ENCODE results near the gene FOXP1. TPM values are rescaled to one million over a fixed set of nuclear protein-coding genes. Genes with fewer than 3 reads are reported as not detected.
A peak's percentile ranks its signal among the peaks of the same experiment; 100 is the strongest.

Gene FOXP1
- total and polyA plus RNA-seq, 2 experiments from 2014 or later, result 76.8 to 99.8 TPM

GRCh38 chr3:71089271-71089847, 494.2 kb downstream of the FOXP1 start:
- WGBS (ENCODE audit: low lambda C conversion rate, missing lambda C conversion rate), result 99% methylated on average over 3 of the region's 3 CpGs
- no peaks in the 10 kb centered on the region for H3K9me2 ChIP-seq (replicated peaks; ENCODE audit: insufficient read depth)
- peaks cover 10% of the 10 kb centered on the region for H3K4me1 ChIP-seq (ENCODE audit: insufficient read depth)
- peaks cover 92% of the 10 kb centered on the region for H3K79me2 ChIP-seq
- no peak overlapping the region for H3K4me2 ChIP-seq
- TF ChIP-seq EZH2phosphoT487 (IDR thresholded peaks at IDR 0.05; ENCODE audit: low read depth, severe bottlenecking, unreplicated experiment) (no peak), CTCF (IDR thresholded peaks at IDR 0.05; ENCODE audit: poor library complexity) (no peak), EZH2 (IDR thresholded peaks at IDR 0.05; ENCODE audit: borderline replicate concordance) (no peak)
- no peaks in the 10 kb centered on the region for H3K36me3 ChIP-seq (replicated peaks; ENCODE audit: insufficient read depth, low read depth)
- H2AFZ ChIP-seq, result no peak overlapping the region
- peak overlapping the region; percentile 52 for H3K27ac ChIP-seq
- no peaks in the 10 kb centered on the region for H4K20me1 ChIP-seq (ENCODE audit: insufficient read depth, poor library complexity, severe bottlenecking)
- no peaks in the 10 kb centered on the region for H3K27me3 ChIP-seq
- no peaks in the 10 kb centered on the region for H3K9me3 ChIP-seq (ENCODE audit: low read depth)
- no peak overlapping the region for H3K4me3 ChIP-seq
- DNase-seq (ENCODE audit: low spot score), result no peak

DNA sequence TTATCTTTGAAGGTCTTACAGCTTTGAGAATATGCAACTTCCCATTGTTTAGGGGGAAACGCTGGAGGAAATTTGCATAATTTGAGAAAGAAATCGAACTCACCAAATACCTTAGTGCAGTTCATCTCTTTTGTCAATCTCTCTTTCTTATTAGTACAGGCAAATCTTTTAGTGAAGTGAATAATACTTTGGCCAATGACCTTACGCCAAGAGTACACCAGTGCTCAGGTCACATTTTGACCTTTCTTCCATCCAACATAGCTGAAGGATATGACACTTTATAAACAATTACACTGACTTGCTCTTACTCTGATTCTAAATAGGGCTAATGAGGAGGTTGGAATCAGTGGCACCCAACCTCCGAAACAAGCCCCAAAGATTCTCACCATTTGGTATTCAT, 494.8 kb downstream of the FOXP1 start:
- Histone ChIP-seq H3K9me2 (replicated peaks; ENCODE audit: insufficient read depth) (no peaks in the 10 kb centered on the region), H4K20me1 (ENCODE audit: insufficient read depth, poor library complexity, severe bottlenecking) (no peaks in the 10 kb centered on the region), H3K27ac (peak overlapping the region; percentile 52), H3K27me3 (no peaks in the 10 kb centered on the region), H2AFZ (no peak overlapping the region), H3K9me3 (ENCODE audit: low read depth) (no peaks in the 10 kb centered on the region), H3K4me1 (ENCODE audit: insufficient read depth) (peaks cover 10% of the 10 kb centered on the region), H3K4me2 (no peak overlapping the region), H3K4me3 (no peak overlapping the region), H3K79me2 (peaks cover 94% of the 10 kb centered on the region), H3K36me3 (replicated peaks; ENCODE audit: insufficient read depth, low read depth) (no peaks in the 10 kb centered on the region)
- 88% methylated on average over 4 of the region's 4 CpGs for WGBS (ENCODE audit: low lambda C conversion rate, missing lambda C conversion rate)
- no peak for TF ChIP-seq EZH2 (IDR thresholded peaks at IDR 0.05; ENCODE audit: borderline replicate concordance)
- TF ChIP-seq CTCF (IDR thresholded peaks at IDR 0.05; ENCODE audit: poor library complexity), result no peak
- no peak for TF ChIP-seq EZH2phosphoT487 (IDR thresholded peaks at IDR 0.05; ENCODE audit: low read depth, severe bottlenecking, unreplicated experiment)
- no peak for DNase-seq (ENCODE audit: low spot score)

- H3K27ac ChIP-seq, result peak overlapping the region; percentile 52
Measured at GRCh38 chr3:71088019-71088708, 495.4 kb downstream of the FOXP1 start.

More at GRCh38 chr3:71088019-71088708, 495.4 kb downstream of the FOXP1 start:
- no peaks in the 10 kb centered on the region for H4K20me1 ChIP-seq (ENCODE audit: insufficient read depth, poor library complexity, severe bottlenecking)
- peaks cover 10% of the 10 kb centered on the region for H3K4me1 ChIP-seq (ENCODE audit: insufficient read depth)
- H3K36me3 ChIP-seq (replicated peaks; ENCODE audit: insufficient read depth, low read depth), result no peaks in the 10 kb centered on the region
- no peaks in the 10 kb centered on the region for H3K27me3 ChIP-seq
- peaks cover 94% of the 10 kb centered on the region for H3K79me2 ChIP-seq
- H3K4me3 ChIP-seq, result no peak overlapping the region
- H3K9me3 ChIP-seq (ENCODE audit: low read depth), result no peaks in the 10 kb centered on the region
- no peak overlapping the region for H2AFZ ChIP-seq
- no peak for TF ChIP-seq EZH2phosphoT487 (IDR thresholded peaks at IDR 0.05; ENCODE audit: low read depth, severe bottlenecking, unreplicated experiment)
- TF ChIP-seq EZH2 (IDR thresholded peaks at IDR 0.05; ENCODE audit: borderline replicate concordance), result no peak
- no peak for TF ChIP-seq CTCF (IDR thresholded peaks at IDR 0.05; ENCODE audit: poor library complexity)
- H3K4me2 ChIP-seq, result no peak overlapping the region
- DNase-seq (ENCODE audit: low spot score), result no peak
- 78% methylated on average over 8 of the region's 8 CpGs for WGBS (ENCODE audit: low lambda C conversion rate, missing lambda C conversion rate)
- no peaks in the 10 kb centered on the region for H3K9me2 ChIP-seq (replicated peaks; ENCODE audit: insufficient read depth)
